ENCODE data around the gene RALGAPA1.

RALGAPA1 gene

DNA sequence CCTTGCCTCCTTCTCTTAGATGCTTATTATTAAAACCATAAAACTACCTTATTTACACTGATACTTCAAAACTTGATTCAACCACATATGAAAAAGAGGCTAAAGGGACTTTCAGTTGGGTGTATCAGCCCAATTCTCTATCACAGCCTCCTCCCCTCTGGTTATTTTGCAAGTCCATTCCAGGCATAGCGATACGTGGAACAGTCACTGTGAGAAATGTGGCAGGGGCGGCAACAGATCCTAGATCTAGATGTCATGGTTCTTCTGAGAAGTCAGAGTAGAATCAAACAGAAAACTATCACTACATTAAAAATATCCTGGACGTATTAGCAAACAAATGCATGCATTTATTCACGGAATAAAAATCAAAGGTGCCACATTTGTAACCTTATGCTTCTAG, 83.2 kb downstream of the RALGAPA1 start:
- Histone ChIP-seq H3K36me3 (replicated peaks; ENCODE audit: low read depth, low read length) (peaks cover 1% of the 10 kb centered on the region), H3K27ac (ENCODE audit: low read length) (no peak overlapping the region), H2AFZ (ENCODE audit: low read depth, low read length) (no peak overlapping the region), H3K4me3 (ENCODE audit: low read length) (no peak overlapping the region), H3K27me3 (ENCODE audit: low read depth, low read length) (no peaks in the 10 kb centered on the region), H3K4me2 (ENCODE audit: low read length) (no peak overlapping the region), H3K9me3 (ENCODE audit: insufficient read depth, low read length) (no peaks in the 10 kb centered on the region), H3K9ac (ENCODE audit: low read length) (no peak overlapping the region), H4K20me1 (ENCODE audit: insufficient read depth, low read length) (no peaks in the 10 kb centered on the region), H3K79me2 (ENCODE audit: low read length) (no peaks in the 10 kb centered on the region), H3K4me1 (ENCODE audit: low read length) (no peaks in the 10 kb centered on the region)
- no peak for TF ChIP-seq EZH2phosphoT487 (IDR thresholded peaks at IDR 0.05; ENCODE audit: low read depth)
- TF ChIP-seq, protein P1, sequence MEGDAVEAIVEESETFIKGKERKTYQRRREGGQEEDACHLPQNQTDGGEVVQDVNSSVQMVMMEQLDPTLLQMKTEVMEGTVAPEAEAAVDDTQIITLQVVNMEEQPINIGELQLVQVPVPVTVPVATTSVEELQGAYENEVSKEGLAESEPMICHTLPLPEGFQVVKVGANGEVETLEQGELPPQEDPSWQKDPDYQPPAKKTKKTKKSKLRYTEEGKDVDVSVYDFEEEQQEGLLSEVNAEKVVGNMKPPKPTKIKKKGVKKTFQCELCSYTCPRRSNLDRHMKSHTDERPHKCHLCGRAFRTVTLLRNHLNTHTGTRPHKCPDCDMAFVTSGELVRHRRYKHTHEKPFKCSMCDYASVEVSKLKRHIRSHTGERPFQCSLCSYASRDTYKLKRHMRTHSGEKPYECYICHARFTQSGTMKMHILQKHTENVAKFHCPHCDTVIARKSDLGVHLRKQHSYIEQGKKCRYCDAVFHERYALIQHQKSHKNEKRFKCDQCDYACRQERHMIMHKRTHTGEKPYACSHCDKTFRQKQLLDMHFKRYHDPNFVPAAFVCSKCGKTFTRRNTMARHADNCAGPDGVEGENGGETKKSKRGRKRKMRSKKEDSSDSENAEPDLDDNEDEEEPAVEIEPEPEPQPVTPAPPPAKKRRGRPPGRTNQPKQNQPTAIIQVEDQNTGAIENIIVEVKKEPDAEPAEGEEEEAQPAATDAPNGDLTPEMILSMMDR (IDR thresholded peaks at IDR 0.05; ENCODE audit: low read depth, low read length), result no peak

DNA sequence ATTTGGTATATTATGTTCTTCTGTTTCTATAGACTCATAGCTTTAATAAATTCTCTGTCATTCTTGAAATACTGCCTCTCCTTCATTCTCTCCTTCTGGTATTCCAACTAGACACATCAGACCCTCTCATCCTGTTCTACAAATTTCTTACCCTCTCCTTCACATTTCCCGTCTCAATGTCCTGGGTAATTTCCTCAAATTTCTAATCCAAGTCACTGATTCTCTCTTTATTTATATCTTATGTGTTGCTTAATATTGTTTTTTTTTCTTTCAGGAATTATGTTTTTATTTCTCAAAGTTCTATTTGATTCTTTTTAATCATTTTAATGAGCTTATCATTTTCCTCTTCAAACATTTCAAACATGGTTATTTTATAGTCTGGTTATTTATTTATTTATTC, 94.0 kb downstream of the RALGAPA1 start:
- Histone ChIP-seq H2AFZ (ENCODE audit: low read depth, low read length) (no peak overlapping the region), H3K79me2 (ENCODE audit: low read length) (no peaks in the 10 kb centered on the region), H3K9ac (ENCODE audit: low read length) (no peak overlapping the region), H3K27ac (ENCODE audit: low read length) (no peak overlapping the region), H3K4me3 (ENCODE audit: low read length) (no peak overlapping the region), H3K4me1 (ENCODE audit: low read length) (no peaks in the 10 kb centered on the region), H3K36me3 (replicated peaks; ENCODE audit: low read depth, low read length) (peaks cover 4% of the 10 kb centered on the region), H4K20me1 (ENCODE audit: insufficient read depth, low read length) (no peaks in the 10 kb centered on the region), H3K9me3 (ENCODE audit: insufficient read depth, low read length) (no peaks in the 10 kb centered on the region), H3K4me2 (ENCODE audit: low read length) (no peak overlapping the region), H3K27me3 (ENCODE audit: low read depth, low read length) (no peaks in the 10 kb centered on the region)
- no peak for TF ChIP-seq EZH2phosphoT487 (IDR thresholded peaks at IDR 0.05; ENCODE audit: low read depth)
- TF ChIP-seq, protein P1 (IDR thresholded peaks at IDR 0.05; ENCODE audit: low read depth, low read length), result no peak

DNA sequence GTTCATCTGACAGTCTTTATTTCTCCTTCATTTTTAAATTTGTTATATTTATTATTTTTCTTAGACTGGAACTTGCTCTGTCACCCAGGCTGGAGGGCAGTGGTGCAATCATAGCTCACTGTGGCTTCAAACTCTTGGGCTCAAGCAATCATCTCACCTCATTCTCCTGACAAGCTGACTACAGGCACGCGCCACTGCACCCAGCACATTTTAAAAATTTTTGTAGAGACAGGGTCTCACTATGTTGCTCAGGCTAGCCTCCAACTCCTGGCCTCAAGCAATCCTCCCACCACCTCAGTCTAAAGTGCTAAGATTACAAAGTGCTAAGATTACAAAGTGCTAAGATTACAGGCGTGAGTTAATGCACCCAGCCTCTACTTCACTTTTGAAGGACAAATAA, 96.6 kb downstream of the RALGAPA1 start:
- H3K27me3 ChIP-seq (ENCODE audit: low read depth, low read length), result no peaks in the 10 kb centered on the region
- no peak overlapping the region for H3K4me3 ChIP-seq (ENCODE audit: low read length)
- no peaks in the 10 kb centered on the region for H4K20me1 ChIP-seq (ENCODE audit: insufficient read depth, low read length)
- no peaks in the 10 kb centered on the region for H3K4me1 ChIP-seq (ENCODE audit: low read length)
- TF ChIP-seq EZH2phosphoT487 (IDR thresholded peaks at IDR 0.05; ENCODE audit: low read depth), result no peak
- TF ChIP-seq, protein P1 (IDR thresholded peaks at IDR 0.05; ENCODE audit: low read depth, low read length), result no peak
- peaks cover 5% of the 10 kb centered on the region for H3K36me3 ChIP-seq (replicated peaks; ENCODE audit: low read depth, low read length)
- no peak overlapping the region for H2AFZ ChIP-seq (ENCODE audit: low read depth, low read length)
- no peaks in the 10 kb centered on the region for H3K79me2 ChIP-seq (ENCODE audit: low read length)
- no peaks in the 10 kb centered on the region for H3K9me3 ChIP-seq (ENCODE audit: insufficient read depth, low read length)
- no peak overlapping the region for H3K27ac ChIP-seq (ENCODE audit: low read length)
- no peak overlapping the region for H3K4me2 ChIP-seq (ENCODE audit: low read length)
- no peak overlapping the region for H3K9ac ChIP-seq (ENCODE audit: low read length)

DNA sequence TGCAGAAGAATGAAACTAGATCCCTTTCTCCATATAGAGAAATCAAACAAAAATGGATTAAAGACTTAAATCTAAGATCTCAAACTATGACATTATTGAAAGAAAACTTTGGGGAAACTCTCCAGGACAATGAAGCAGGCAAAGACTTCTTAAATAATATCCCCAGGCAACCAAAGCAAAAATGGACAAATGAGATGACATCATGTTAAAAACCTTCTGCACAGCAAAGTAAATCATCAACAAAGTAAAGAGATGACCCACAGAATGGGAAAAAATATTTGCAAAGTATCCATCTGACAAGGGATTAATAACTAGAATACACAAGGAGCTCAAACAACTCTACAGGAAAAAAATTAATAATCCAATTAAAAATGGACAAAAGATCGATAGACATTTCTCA, 101.0 kb downstream of the RALGAPA1 start:
- no peak overlapping the region for H3K9ac ChIP-seq (ENCODE audit: low read length)
- H3K4me2 ChIP-seq (ENCODE audit: low read length), result no peak overlapping the region
- no peak overlapping the region for H2AFZ ChIP-seq (ENCODE audit: low read depth, low read length)
- H3K27ac ChIP-seq (ENCODE audit: low read length), result no peak overlapping the region
- no peaks in the 10 kb centered on the region for H3K4me1 ChIP-seq (ENCODE audit: low read length)
- H3K4me3 ChIP-seq (ENCODE audit: low read length), result no peak overlapping the region
- H3K36me3 ChIP-seq (replicated peaks; ENCODE audit: low read depth, low read length), result peaks cover 12% of the 10 kb centered on the region
- H3K27me3 ChIP-seq (ENCODE audit: low read depth, low read length), result no peaks in the 10 kb centered on the region
- no peaks in the 10 kb centered on the region for H4K20me1 ChIP-seq (ENCODE audit: insufficient read depth, low read length)
- no peaks in the 10 kb centered on the region for H3K9me3 ChIP-seq (ENCODE audit: insufficient read depth, low read length)
- TF ChIP-seq, protein P1 (IDR thresholded peaks at IDR 0.05; ENCODE audit: low read depth, low read length), result no peak
- no peak for TF ChIP-seq EZH2phosphoT487 (IDR thresholded peaks at IDR 0.05; ENCODE audit: low read depth)
- no peaks in the 10 kb centered on the region for H3K79me2 ChIP-seq (ENCODE audit: low read length)
